SK-N-SH (cell line): Measurements from ENCODE around the gene BBX. TPM values are rescaled to one million over a fixed set of nuclear protein-coding genes. Genes with fewer than 3 reads are reported as not detected.
A peak's percentile ranks its signal among the peaks of the same experiment; 100 is the strongest.

ENCODE experiments used
- CTCF ChIA-PET: fragments of 300-600, 350-600 bp; formaldehyde crosslinking; extraction: SDS; loops from one replicate; lab custom pipeline; 2021; lab: Yijun Ruan, JAX
- POLR2A ChIA-PET: fragments of 350-600 bp; sonication (Branson Sonifier 250); formaldehyde crosslinking; extraction: SDS; loops from one replicate; lab custom pipeline; 2020; ENCODE audit warnings: antibody characterized with exemption, inconsistent platforms; lab: Yijun Ruan, JAX
- DNase-seq: peaks from one replicate; pipeline ENCODE4 v3.0.0; 2012
- H2AFZ ChIP-seq: fragments of 200-600 bp; sonication (generic); 2 replicates; pipeline ENCODE4 v1.8.1; 2016; ENCODE audit warnings: antibody characterized with exemption, mild to moderate bottlenecking, low read depth
- H3F3A ChIP-seq: fragments of 200-600 bp; sonication (generic); replicated peaks from 2 replicates; pipeline ENCODE3; 2016; ENCODE audit warnings: antibody characterized with exemption, mild to moderate bottlenecking; ENCODE audit not compliant: insufficient read depth
- H3K27ac ChIP-seq, 2 experiments: fragments of 200-500 bp in 1 of 2; fragments of 200-600 bp in 1 of 2; sonication (Bioruptor generic) in 1 of 2; sonication (generic), shearing (Covaris generic) in 1 of 2; 2 replicates each; pipeline versions ENCODE4 v1.5.1 to v1.6.1; 2014 to 2016; ENCODE audit warnings: low read depth in 2 of 2, inconsistent platforms in 1 of 2, low read length in 1 of 2, mild to moderate bottlenecking in 1 of 2, mixed read lengths in 1 of 2
- H3K27me3 ChIP-seq: fragments of 200-600 bp; sonication (generic), shearing (Covaris generic); 2 replicates; pipeline ENCODE4 v1.6.1; 2016; ENCODE audit warnings: mixed run types; ENCODE audit not compliant: insufficient read depth
- H3K36me3 ChIP-seq, 2 experiments: fragments of 200-500 bp in 1 of 2; fragments of 200-600 bp in 1 of 2; sonication (Bioruptor generic) in 1 of 2; sonication (generic) in 1 of 2; replicated peaks in 1 of 2; 2 replicates each; pipeline versions ENCODE3 to v1.5.1; 2014 to 2016; ENCODE audit warnings: low read length in 1 of 2, mild to moderate bottlenecking in 1 of 2; ENCODE audit not compliant: insufficient read depth in 2 of 2, control insufficient read depth in 1 of 2
- H3K4me1 ChIP-seq, 2 experiments: fragments of 200-500 bp in 1 of 2; fragments of 200-600 bp in 1 of 2; sonication (Bioruptor generic) in 1 of 2; sonication (generic), shearing (Covaris generic) in 1 of 2; 2 replicates each; pipeline versions ENCODE4 v1.5.1 to v1.6.1; 2014 to 2016; ENCODE audit warnings: low read depth in 1 of 2, low read length in 1 of 2, mixed run types in 1 of 2; ENCODE audit not compliant: insufficient read depth in 2 of 2, control insufficient read depth in 1 of 2
- H3K4me2 ChIP-seq: fragments of 200-600 bp; sonication (generic), shearing (Covaris generic); 2 replicates; pipeline ENCODE4 v1.6.1; 2017; ENCODE audit warnings: mixed run types
- H3K4me3 ChIP-seq, 2 experiments: fragments of 200-500 bp in 1 of 2; fragments of 200-600 bp in 1 of 2; sonication (Bioruptor generic) in 1 of 2; sonication (generic), shearing (Covaris generic) in 1 of 2; 2 replicates each; pipeline versions ENCODE4 v1.5.1 to v1.8.1; 2014 to 2016; ENCODE audit warnings: low read depth in 2 of 2, inconsistent platforms in 1 of 2, low read length in 1 of 2, mild to moderate bottlenecking in 1 of 2, mixed read lengths in 1 of 2, moderate library complexity in 1 of 2
- H3K79me2 ChIP-seq: fragments of 200-600 bp; sonication (generic); 2 replicates; pipeline ENCODE4 v1.8.1; 2017; ENCODE audit warnings: mild to moderate bottlenecking; ENCODE audit not compliant: insufficient read depth
- H3K9ac ChIP-seq: fragments of 200-600 bp; sonication (generic); 2 replicates; pipeline ENCODE4 v1.6.1; 2017; ENCODE audit warnings: mixed run types
- H3K9me2 ChIP-seq: fragments of 200-600 bp; sonication (generic); 2 replicates; pipeline ENCODE4 v1.6.1; 2017; ENCODE audit warnings: mixed run types
- H3K9me3 ChIP-seq: fragments of 200-600 bp; sonication (generic); 2 replicates; pipeline ENCODE4 v1.6.1; 2017; ENCODE audit warnings: mixed run types, mild to moderate bottlenecking, moderate library complexity
- H4K20me1 ChIP-seq: fragments of 200-600 bp; sonication (generic); 2 replicates; pipeline ENCODE4 v1.6.1; 2017; ENCODE audit warnings: mild to moderate bottlenecking, mixed run types; ENCODE audit not compliant: insufficient read depth
- CHD2 ChIP-seq: fragments of 150-350 bp; IDR thresholded peaks from 2 replicates; pipeline ENCODE4 v1.6.1; 2018; ENCODE audit warnings: low read length; ENCODE audit not compliant: partially characterized antibody
- ELF1 ChIP-seq: IDR thresholded peaks from 2 replicates; pipeline ENCODE4 v1.4.0; 2012
- EP300 ChIP-seq, 2 experiments: IDR thresholded peaks; 2 replicates each; pipeline versions ENCODE4 v1.4.0 to v1.6.1; 2012; ENCODE audit warnings: borderline replicate concordance in 1 of 2, low read depth in 1 of 2, low read length in 1 of 2
- EZH2phosphoT487 ChIP-seq: fragments of 200-600 bp; sonication (generic); IDR thresholded peaks from 2 replicates; pipeline ENCODE4 v1.6.1; 2017; ENCODE audit warnings: low read depth, mixed run types, mild to moderate bottlenecking, antibody characterized with exemption, moderate library complexity, borderline replicate concordance
- FOSL2 ChIP-seq: IDR thresholded peaks from 2 replicates; pipeline ENCODE4 v1.4.0; 2012; ENCODE audit warnings: low read depth, mild to moderate bottlenecking, moderate library complexity, borderline replicate concordance
- FOXJ3 ChIP-seq: sonication (generic); formaldehyde crosslinking; IDR thresholded peaks from 2 replicates; pipeline ENCODE4 v1.5.1; 2020; ENCODE audit warnings: mild to moderate bottlenecking, missing genetic modification reagents
- FOXM1 ChIP-seq: IDR thresholded peaks from 2 replicates; pipeline ENCODE4 v1.4.0; 2012; ENCODE audit warnings: low read depth, mild to moderate bottlenecking
- GABPA ChIP-seq: IDR thresholded peaks from 2 replicates; pipeline ENCODE4 v1.4.0; 2012; ENCODE audit warnings: low read depth, mild to moderate bottlenecking
- MEF2A ChIP-seq: IDR thresholded peaks from 2 replicates; pipeline ENCODE4 v1.4.0; 2012; ENCODE audit warnings: low read depth, borderline replicate concordance
- MXI1 ChIP-seq: IDR thresholded peaks from 2 replicates; pipeline ENCODE4 v1.6.1; 2012; ENCODE audit warnings: mild to moderate bottlenecking, low read depth, low read length, improper control_type of control experiment
- NFIC ChIP-seq: IDR thresholded peaks from 2 replicates; pipeline ENCODE4 v1.4.0; 2012; ENCODE audit warnings: borderline replicate concordance
- NRF1 ChIP-seq: IDR thresholded peaks from 2 replicates; pipeline ENCODE4 v1.6.1; 2012; ENCODE audit warnings: low read depth, mild to moderate bottlenecking, low read length
- POLR2AphosphoS5 ChIP-seq: IDR thresholded peaks from 2 replicates; pipeline ENCODE4 v1.6.1; 2012; ENCODE audit warnings: low read depth, low read length
- RAD21 ChIP-seq: IDR thresholded peaks from 2 replicates; pipeline ENCODE4 v1.6.1; 2012; ENCODE audit warnings: mild to moderate bottlenecking, low read length
- RCOR1 ChIP-seq: fragments of 150-350 bp; IDR thresholded peaks from 2 replicates; pipeline ENCODE4 v1.6.1; 2017; ENCODE audit warnings: antibody characterized with exemption, low read length
- REST ChIP-seq: IDR thresholded peaks from 2 replicates; pipeline ENCODE4 v1.6.1; 2012; ENCODE audit warnings: mild to moderate bottlenecking, low read depth, low read length, moderate library complexity
- RXRA ChIP-seq: IDR thresholded peaks from 2 replicates; pipeline ENCODE4 v1.4.0; 2012; ENCODE audit warnings: low read depth, mild to moderate bottlenecking, borderline replicate concordance
- TAF1 ChIP-seq: IDR thresholded peaks from 2 replicates; pipeline ENCODE4 v1.6.1; 2012; ENCODE audit warnings: low read depth, mild to moderate bottlenecking, low read length, moderate library complexity, borderline replicate concordance
- TCF12 ChIP-seq: IDR thresholded peaks from 2 replicates; pipeline ENCODE4 v1.4.0; 2012
- ZBTB33 ChIP-seq: IDR thresholded peaks from 2 replicates; pipeline ENCODE4 v1.4.0; 2012; ENCODE audit warnings: low read depth, borderline replicate concordance
- WGBS: methylation state at CpG from one replicate; pipeline ENCODE4 v1.1.6; 2017; ENCODE audit warnings: low lambda C conversion rate; 5-methylcytosine and 5-hydroxymethylcytosine counted together
- polyA plus RNA-seq, 3 experiments: library from polyadenylated mRNA; depleted of rRNA; stranded (reverse); fragments of >200 nt; gene quantifications; 2 replicates each; pipeline ENCODE4 v1.2.3, GENCODE V29; 2012
- TF ChIP-seq, protein P1 (sequence below): IDR thresholded peaks from 2 replicates; pipeline ENCODE4 v1.4.0; 2012; ENCODE audit warnings: low read depth, borderline replicate concordance
- TF ChIP-seq, protein P2 (sequence below): fragments of 150-350 bp; IDR thresholded peaks from 2 replicates; pipeline ENCODE4 v1.6.1; 2017; ENCODE audit warnings: antibody characterized with exemption, low read length, low read depth, borderline replicate concordance
- TF ChIP-seq, protein P3 (sequence below): fragments of 200-600 bp; sonication (generic); IDR thresholded peaks from 2 replicates; pipeline ENCODE4 v1.6.1; 2017; ENCODE audit warnings: antibody characterized with exemption, mild to moderate bottlenecking, moderate library complexity
- TF ChIP-seq, protein P4 (sequence below): IDR thresholded peaks from 2 replicates; pipeline ENCODE4 v1.4.0; 2012; ENCODE audit warnings: low read depth

BBX gene
- polyA plus RNA-seq, 1 of the 3 experiments (the other 2 are of a cell fraction), result 14.2 TPM

DNA sequence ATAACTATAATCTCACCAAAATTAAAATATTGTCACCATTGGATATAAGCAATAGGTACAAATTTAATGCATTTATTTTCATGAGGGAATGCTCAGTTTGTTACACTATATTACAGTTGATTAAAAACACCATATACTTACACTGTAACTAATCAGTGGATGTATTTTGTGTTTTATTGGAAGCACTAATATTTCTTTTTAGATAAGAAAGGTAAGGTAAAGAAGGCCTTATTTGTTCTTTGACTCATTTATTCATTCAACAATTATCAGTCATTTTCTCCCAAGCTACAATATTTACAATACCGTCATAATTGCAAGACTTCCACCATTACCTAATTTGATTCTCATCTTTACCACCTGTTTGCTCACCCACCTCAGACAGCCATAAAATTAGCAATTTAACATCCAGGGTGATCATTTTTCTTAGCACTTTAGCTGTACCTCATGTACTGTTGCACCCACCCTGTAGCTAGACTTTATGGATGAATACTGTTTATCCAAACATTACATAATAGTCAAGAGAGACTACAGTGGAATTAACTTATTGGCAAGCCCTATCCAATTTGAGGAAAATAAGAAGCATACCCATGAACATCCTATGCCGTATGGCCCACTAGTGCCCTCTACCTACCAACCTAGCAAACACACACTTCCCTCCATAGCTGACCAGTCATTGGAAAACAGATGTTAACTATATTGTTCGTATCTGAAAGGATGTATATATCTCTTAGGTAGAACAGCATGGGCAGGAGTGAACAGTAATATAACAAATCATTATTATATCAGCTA, 229.6 kb downstream of the BBX start:
- H3K27ac ChIP-seq, result no peak overlapping the region
- ChIA-PET CTCF (interaction anchor here (0.6 to 5.6 kb wide), 32 partner anchors 9 to 1879 kb away, joined by 3 to 42 read pairs (median 4); no protein-coding TSS in a partner anchor), POLR2A (no interaction called here)
- H3F3A ChIP-seq, result no peaks in the 10 kb centered on the region
- H3K4me1 ChIP-seq, result peaks cover 0 to 25% of the 10 kb centered on the region in 2 experiments; a peak in 2 of 4 replicates
- H3K9me3 ChIP-seq, result no peaks in the 10 kb centered on the region
- H3K4me3 ChIP-seq, result no peak overlapping the region; a peak in 1 of 4 replicates
- no peaks in the 10 kb centered on the region for H3K79me2 ChIP-seq
- no peaks in the 10 kb centered on the region for H3K27me3 ChIP-seq
- no peak overlapping the region for H2AFZ ChIP-seq
- H3K36me3 ChIP-seq, result peaks cover 3 to 17% of the 10 kb centered on the region in 2 experiments
- no peak for DNase-seq
- 84% methylated on average over 3 of the region's 3 CpGs for WGBS
- no peaks in the 10 kb centered on the region for H3K9me2 ChIP-seq
- H3K4me2 ChIP-seq, result no peak overlapping the region
- H3K9ac ChIP-seq, result no peak overlapping the region
- no peaks in the 10 kb centered on the region for H4K20me1 ChIP-seq
- no peak for TF ChIP-seq MXI1
- TF ChIP-seq RAD21, result peak; percentile 57
- TF ChIP-seq NFIC, result no peak
- TF ChIP-seq ZBTB33, result no peak
- TF ChIP-seq EP300 (IDR thresholded peaks at IDR 0.05; ENCODE audit: borderline replicate concordance in 1 of 2, low read depth in 1 of 2, low read length in 1 of 2), result no peak
- TF ChIP-seq ELF1, result no peak
- TF ChIP-seq GABPA, result no peak
- no peak for TF ChIP-seq TCF12
- no peak for TF ChIP-seq RCOR1
- TF ChIP-seq, protein P1, sequence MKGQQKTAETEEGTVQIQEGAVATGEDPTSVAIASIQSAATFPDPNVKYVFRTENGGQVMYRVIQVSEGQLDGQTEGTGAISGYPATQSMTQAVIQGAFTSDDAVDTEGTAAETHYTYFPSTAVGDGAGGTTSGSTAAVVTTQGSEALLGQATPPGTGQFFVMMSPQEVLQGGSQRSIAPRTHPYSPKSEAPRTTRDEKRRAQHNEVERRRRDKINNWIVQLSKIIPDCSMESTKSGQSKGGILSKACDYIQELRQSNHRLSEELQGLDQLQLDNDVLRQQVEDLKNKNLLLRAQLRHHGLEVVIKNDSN, result no peak
- TF ChIP-seq, protein P2, sequence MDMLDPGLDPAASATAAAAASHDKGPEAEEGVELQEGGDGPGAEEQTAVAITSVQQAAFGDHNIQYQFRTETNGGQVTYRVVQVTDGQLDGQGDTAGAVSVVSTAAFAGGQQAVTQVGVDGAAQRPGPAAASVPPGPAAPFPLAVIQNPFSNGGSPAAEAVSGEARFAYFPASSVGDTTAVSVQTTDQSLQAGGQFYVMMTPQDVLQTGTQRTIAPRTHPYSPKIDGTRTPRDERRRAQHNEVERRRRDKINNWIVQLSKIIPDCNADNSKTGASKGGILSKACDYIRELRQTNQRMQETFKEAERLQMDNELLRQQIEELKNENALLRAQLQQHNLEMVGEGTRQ, result no peak
- TF ChIP-seq NRF1, result no peak
- TF ChIP-seq, protein P3, sequence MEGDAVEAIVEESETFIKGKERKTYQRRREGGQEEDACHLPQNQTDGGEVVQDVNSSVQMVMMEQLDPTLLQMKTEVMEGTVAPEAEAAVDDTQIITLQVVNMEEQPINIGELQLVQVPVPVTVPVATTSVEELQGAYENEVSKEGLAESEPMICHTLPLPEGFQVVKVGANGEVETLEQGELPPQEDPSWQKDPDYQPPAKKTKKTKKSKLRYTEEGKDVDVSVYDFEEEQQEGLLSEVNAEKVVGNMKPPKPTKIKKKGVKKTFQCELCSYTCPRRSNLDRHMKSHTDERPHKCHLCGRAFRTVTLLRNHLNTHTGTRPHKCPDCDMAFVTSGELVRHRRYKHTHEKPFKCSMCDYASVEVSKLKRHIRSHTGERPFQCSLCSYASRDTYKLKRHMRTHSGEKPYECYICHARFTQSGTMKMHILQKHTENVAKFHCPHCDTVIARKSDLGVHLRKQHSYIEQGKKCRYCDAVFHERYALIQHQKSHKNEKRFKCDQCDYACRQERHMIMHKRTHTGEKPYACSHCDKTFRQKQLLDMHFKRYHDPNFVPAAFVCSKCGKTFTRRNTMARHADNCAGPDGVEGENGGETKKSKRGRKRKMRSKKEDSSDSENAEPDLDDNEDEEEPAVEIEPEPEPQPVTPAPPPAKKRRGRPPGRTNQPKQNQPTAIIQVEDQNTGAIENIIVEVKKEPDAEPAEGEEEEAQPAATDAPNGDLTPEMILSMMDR, result peak; percentile 57
- no peak for TF ChIP-seq MEF2A
- TF ChIP-seq CHD2, result no peak
- TF ChIP-seq EZH2phosphoT487, result no peak
- TF ChIP-seq FOSL2, result no peak
- no peak for TF ChIP-seq POLR2AphosphoS5
- no peak for TF ChIP-seq FOXM1
- no peak for TF ChIP-seq RXRA
- no peak for TF ChIP-seq TAF1
- TF ChIP-seq, protein P4, sequence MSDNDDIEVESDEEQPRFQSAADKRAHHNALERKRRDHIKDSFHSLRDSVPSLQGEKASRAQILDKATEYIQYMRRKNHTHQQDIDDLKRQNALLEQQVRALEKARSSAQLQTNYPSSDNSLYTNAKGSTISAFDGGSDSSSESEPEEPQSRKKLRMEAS, result no peak
- TF ChIP-seq FOXJ3 (CRISPR knock-in tag), result no peak
- no peak for TF ChIP-seq REST
